Hematopoietic multipotent progenitor cell treated with erythropoietin and hydrocortisone succinate and interleukin-3 and kit ligand, for 4 days (in vitro differentiated cells): ENCODE results near the gene ZNF619.
A peak's percentile ranks its signal among the peaks of the same experiment; 100 is the strongest.

ENCODE experiments used
- DNase-seq: peaks from one replicate; pipeline ENCODE4 v3.0.0-alpha.2; 2015

ZNF619 gene

GRCh38 chr3:40465456-40465855, 11.5 kb upstream of the ZNF619 start:
- DNase-seq: no peak

GRCh38 chr3:40468018-40468417, 8.9 kb upstream of the ZNF619 start:
- DNase-seq: no peak

- DNase-seq: peak; percentile 63
Measured at GRCh38 chr3:40470701-40471100, 6.2 kb upstream of the ZNF619 start.

- DNase-seq: no peak
Measured at GRCh38 chr3:40477666-40478065, 744 bp downstream of the ZNF619 start.

GRCh38 chr3:40487172-40487571, 10.2 kb downstream of the ZNF619 start:
- no peak for DNase-seq

GRCh38 chr3:40490916-40491315, 14.0 kb downstream of the ZNF619 start:
- DNase-seq: no peak

- no peak for DNase-seq
Measured at GRCh38 chr3:40494698-40495097, 17.8 kb downstream of the ZNF619 start.

GRCh38 chr3:40497288-40497687, 20.4 kb downstream of the ZNF619 start:
- DNase-seq: no peak

- DNase-seq: no peak
Measured at GRCh38 chr3:40499952-40500351, 23.0 kb downstream of the ZNF619 start.

- DNase-seq: peak; percentile 83
Measured at GRCh38 chr3:40502034-40502433, 25.1 kb downstream of the ZNF619 start.

GRCh38 chr3:40504636-40505430, 27.9 kb downstream of the ZNF619 start:
- DNase-seq: no peak

GRCh38 chr3:40505599-40506462, 28.9 kb downstream of the ZNF619 start, which contains the start of gene ZNF620:
Gene ZNF620 (plus strand): TSS chr3:40506039. CDS start chr3:40506353, 314 bp downstream.
- DNase-seq: peak; percentile 90

GRCh38 chr3:40511031-40511718, 34.3 kb downstream of the ZNF619 start:
- DNase-seq: no peak

GRCh38 chr3:40516201-40516600, 39.3 kb downstream of the ZNF619 start:
- no peak for DNase-seq

GRCh38 chr3:40518067-40518466, 41.1 kb downstream of the ZNF619 start:
- no peak for DNase-seq

- DNase-seq: no peak
Measured at GRCh38 chr3:40518848-40519247, 41.9 kb downstream of the ZNF619 start.

- no peak for DNase-seq
Measured at GRCh38 chr3:40521254-40521653, 44.3 kb downstream of the ZNF619 start.

GRCh38 chr3:40523781-40524180, 46.9 kb downstream of the ZNF619 start:
- peak; percentile 29 for DNase-seq

- DNase-seq: no peak
Measured at GRCh38 chr3:40524222-40524567, 47.3 kb downstream of the ZNF619 start.

GRCh38 chr3:40524568-40525285, 47.8 kb downstream of the ZNF619 start, which contains the start of gene ZNF621:
Gene ZNF621 (plus strand): TSS chr3:40524960. CDS start chr3:40525841, 881 bp downstream.
- DNase-seq: peak; percentile 96

GRCh38 chr3:40528426-40528825, 51.5 kb downstream of the ZNF619 start:
- DNase-seq: no peak

- no peak for DNase-seq
Measured at GRCh38 chr3:40532252-40532651, 55.3 kb downstream of the ZNF619 start.

- DNase-seq: no peak
Measured at GRCh38 chr3:40534283-40534682, 57.4 kb downstream of the ZNF619 start.
